Measurements from ENCODE around the gene KDM3A.

The KDM3A gene

DNA sequence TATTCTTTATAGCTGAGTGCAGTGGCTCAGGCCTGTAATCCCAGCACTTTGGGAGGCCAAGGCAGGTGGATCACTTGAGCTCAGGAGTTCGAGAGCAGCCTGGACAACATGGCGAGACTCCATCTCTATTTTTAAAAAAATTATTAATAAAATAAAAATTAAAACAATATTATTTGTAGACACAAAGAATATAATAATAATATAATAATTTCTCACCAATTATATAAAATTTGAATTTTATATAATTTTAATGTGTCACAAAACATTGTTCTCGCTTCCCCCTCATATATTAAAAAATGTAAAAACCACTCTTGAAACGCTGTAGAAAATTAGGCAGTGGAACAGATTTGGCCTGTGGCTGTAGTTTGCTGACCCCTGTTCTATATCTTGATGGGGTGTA lies 5.6 kb upstream of the KDM3A start:
- no peak for DNase-seq (ENCODE audit: low spot score)

DNA sequence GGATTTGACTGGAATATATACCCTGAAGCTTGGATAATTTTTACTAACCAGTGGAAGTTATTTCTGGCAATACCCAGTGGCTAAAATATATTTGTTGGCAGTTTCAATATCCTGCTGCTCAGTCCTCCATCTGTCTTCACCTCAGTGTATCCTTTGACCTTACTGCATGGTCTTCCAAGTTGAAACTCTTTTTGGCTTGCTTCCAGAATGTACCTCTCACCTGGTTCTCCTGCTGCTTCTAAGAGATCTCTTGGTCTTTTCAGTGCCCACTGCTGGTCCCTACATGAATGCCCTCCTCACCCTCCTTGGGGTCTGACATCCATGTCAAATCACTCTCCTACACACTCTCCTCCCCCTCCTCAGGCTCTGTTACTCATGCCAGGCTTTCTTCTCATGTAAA lies 4.8 kb upstream of the KDM3A start:
- DNase-seq (ENCODE audit: low spot score) = no peak

DNA sequence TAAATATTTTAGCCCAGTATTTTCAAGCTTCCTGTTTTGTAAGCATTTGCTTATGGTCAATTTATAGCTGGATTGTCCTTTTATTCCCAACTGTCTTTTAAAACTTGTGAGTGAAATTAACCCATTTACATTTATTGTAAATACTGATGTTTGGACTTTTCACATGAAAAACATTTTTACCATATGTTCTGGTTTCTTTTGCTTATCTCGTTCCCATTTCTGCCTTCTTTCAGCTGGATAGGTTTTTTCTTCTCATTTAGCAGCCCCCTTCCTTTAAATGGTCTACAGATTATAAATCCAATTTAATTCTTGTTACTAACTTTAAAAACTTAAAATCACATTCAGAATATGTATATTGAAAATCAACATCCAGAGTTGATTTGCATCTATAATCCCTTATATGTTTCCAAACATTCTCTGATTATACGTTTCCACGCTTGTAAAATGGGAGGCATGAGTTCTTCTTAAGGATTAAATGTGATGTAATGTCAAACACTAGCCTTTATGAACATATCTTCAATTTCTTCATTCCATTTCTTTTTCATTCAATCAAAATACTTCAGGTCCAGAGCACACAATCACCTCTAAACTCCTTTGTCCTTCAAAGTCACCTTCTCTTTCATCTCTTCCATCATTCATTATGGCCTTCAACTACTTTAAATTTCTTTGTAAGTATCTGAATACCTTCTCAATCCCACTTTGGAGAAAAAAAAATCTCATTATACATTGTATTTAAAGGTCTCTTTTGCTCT lies 1.1 kb upstream of the KDM3A start:
- no peak for DNase-seq (ENCODE audit: low spot score)

DNA sequence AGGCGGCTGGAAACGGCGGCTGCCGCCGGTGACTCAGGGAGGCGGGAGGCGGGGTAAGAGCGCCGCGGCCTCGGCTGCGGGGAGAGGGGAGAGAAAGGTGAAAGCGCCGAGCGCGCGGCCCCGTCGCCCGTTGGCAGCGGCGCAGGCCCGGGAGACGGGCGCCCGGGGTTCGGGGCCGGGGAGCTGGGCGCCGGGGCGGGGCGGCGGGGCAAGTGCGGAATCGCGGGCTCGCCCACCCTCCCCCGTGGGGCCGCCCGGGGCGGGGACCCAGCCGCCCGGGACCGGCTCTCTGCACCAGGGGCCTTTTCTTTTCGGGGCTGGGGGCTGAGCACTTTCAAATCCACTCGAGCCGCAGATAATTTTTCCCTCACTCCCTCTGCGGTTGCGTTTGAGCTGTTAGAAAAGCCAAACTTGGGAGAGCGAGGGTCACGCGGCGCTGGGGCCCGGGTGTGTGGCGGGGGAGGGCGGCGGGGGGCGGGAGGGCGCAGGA lies 266 bp downstream of the KDM3A start:
- no peak for DNase-seq (ENCODE audit: low spot score)

DNA sequence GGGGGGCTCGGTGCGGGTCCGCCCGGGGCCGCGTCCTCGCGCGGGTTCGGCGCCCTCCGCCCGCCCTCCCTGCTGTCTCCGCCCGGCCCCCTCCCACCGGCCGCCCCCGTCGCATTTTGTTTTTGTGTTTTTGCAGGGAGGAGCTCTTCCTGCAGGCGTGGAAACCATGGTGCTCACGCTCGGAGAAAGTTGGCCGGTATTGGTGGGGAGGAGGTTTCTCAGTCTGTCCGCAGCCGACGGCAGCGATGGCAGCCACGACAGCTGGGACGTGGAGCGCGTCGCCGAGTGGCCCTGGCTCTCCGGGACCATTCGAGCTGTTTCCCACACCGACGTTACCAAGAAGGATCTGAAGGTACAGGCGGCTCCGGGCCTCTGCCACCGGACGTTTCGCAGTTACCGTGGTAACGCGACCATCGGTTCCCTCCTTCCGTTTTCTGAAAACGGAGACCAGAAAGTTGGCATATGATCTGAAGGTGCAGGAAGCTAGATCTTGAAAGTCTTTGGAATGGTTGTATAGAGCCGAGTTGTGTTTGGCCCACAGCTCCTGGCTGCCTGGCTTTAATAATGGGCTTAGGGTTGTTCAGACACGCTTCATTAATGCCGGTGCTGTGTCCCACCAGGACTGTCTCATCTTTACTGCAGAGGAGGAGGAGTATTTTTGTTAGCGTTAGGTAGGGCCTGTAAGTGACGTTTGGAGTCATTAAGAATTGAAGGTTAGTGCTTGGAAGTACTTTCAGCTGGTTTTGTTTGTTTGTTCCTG lies 891 bp downstream of the KDM3A start:
- DNase-seq (ENCODE audit: low spot score) = peak; percentile 4

DNA sequence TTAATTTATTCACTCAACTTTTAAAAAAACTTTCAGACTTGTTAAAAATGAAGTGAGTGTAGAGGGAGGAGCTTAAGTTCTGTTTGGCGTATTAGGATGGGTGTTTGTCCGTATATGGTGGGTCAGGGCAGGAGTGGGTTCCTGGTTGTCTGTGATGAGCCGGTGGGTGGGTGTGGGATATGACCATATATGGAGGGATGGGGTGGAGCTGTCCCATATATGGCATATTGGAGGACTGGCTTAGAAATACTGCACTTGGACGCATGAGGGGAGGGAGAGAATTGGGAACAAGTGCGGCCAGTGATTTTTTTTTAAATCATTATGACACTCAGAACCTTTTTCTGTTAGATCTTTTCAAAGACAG lies 1.5 kb downstream of the KDM3A start:
- DNase-seq (ENCODE audit: low spot score) = peak; percentile 80

DNA sequence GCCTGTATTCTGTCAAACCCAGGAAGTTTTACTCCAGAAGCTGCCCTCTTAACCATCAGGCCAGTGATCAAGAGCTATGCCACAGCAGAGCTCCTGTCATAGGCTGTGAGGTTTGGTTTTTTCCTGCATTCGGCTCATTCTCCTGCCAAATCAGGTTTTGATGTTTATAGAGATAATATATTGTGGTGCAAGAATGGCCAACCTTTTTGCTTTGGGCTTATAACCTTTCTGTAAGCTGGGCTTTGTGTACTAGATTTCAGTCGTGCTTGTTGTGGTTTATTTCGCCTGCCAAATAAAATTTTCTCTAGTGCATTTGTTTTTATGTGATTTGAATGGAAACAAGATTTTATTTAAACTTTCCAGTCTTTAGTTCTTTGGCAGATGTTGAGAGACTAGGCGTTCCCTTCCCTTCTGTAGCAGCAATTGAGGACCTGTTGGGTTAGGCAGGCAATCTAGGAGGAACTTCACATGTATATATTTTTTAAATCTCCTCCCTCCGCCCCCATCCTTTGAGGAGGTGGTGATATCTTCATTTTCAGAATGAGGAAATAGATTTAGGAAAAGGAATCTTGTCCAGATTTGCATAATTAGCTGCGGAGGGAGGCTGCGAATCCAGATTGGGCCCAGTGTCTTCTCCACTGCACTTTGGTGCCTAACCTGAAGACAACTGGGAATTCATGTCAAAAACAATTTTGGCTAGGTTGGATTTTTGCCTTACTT lies 2.6 kb downstream of the KDM3A start:
- no peak for DNase-seq (ENCODE audit: low spot score)

DNA sequence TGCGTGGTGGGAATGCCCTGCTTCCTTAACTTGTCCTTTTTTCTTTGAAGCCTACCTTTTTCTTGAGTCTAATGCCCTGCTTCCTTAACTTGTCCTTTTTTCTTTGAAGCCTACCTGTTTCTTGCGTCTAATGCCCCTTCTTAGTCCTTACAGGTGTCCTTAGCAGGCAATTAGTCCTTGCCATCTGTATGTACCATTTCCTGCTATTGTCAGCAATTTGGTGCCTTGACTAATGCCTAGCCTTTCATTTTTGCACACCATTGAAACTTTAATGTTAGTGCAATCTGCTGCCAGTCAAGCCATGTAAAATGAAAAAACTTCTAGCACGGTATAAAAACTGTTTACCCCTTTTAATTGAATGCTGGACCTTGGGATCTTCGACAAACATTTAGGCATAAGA lies 4.3 kb downstream of the KDM3A start:
- no peak for DNase-seq (ENCODE audit: low spot score)

DNA sequence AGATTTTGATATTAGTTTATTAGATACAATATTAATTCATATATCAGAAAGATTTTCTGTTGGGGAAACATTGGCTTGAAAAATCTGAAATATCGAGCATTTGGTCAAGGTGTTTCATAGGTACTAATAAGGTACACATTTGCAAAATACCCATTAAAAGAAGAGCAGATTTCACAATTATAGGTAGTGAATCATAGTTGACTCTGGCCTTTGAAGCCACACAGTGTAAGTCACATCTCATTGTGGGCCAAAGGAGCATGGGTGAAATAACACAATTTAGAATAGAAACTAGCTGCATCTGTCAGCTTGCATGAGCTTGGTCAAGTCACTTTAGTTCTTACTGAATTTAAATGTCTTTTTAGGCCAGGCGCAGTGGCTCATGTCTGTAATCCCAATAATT lies 4.9 kb downstream of the KDM3A start:
- DNase-seq (ENCODE audit: low spot score) = no peak

DNA sequence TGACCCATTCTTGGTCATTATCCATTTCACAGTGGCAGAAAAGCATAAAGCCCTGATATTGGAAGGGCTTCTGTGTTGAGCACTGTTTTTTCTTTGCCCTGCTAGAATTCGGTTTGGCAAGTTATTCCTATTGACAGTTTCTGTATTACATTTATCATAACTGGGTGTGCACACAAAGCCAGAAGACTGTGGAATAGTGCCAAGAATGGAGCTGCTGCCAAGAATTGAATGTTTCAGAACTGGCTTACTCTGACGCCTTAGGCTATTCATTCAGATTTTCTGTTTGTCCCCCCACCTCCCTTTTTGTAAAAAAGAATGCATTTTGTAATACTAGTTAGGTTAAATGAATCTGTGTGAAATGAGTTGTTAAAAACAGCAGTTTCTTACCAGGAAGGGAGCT lies 12.7 kb downstream of the KDM3A start:
- DNase-seq (ENCODE audit: low spot score) = no peak

DNA sequence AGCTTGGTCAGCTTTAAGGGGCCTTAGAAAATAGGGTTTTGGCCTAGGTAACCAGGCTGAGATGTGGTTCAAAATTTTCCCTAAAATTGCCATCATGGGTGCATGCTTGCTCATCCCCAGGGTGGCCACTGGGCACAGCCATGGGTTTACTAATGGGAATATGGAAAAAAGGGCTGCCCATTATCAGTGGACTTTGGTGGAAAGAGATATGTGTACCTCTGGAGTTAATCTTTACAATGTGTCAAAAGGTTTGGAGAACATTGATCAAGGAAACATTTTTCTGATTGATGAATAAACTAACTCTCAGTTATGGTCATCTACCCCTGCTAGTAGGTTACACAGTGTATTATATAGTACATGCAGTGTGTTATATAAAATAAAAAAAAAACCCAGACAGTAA lies 13.1 kb downstream of the KDM3A start:
- DNase-seq (ENCODE audit: low spot score) = no peak

DNA sequence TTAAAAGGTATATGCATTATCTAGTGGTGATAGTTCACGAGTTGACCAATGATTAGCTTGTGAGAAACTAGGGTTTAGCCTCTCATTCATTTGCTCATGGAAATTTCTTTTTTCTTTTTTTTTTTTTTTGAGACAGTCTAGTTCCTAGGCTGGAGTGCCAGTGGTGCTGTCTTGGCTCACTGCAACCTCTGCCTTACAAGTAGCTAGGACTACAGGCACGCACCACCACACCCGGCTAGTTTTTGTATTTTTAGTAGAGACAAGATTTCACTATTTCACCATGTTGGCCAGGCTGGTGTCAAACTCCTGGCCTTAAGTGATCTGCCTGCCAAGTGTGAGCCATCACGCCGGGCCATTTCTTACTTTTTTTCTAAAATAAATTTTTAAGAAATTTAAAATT lies 14.0 kb downstream of the KDM3A start:
- DNase-seq (ENCODE audit: low spot score) = no peak

DNA sequence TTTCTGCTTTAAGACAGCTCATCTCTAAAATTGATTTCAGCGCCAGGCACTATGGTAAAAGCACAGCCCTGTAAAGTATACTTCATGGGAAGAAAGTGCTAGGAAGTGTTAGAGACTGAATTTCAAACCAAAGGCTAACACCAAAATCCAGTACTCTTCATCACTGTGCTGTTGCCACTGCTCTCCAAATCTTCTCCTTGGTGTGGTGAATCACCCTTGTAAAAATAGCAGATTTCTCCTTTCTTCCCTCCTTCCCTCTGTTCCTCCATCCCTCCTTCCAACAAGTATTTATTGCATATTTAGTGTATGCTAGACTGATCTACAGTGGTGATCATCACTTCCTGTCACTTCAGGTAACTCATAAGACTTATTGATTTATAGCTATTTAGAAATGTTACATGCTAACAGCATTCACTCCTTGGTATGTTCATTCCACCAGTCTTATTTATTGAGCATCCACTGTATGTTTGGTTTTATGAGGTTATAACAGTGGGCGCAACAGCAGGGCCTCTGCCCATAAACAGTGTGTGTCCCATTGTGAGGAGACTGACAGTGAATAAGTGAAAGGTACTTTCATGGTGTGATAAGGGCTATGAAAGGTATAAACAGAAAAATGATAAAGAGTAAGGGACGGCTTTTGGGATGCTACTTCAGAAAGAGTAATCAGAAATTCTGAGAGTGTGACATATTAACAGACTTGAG lies 20.0 kb downstream of the KDM3A start:
- DNase-seq (ENCODE audit: low spot score) = no peak

DNA sequence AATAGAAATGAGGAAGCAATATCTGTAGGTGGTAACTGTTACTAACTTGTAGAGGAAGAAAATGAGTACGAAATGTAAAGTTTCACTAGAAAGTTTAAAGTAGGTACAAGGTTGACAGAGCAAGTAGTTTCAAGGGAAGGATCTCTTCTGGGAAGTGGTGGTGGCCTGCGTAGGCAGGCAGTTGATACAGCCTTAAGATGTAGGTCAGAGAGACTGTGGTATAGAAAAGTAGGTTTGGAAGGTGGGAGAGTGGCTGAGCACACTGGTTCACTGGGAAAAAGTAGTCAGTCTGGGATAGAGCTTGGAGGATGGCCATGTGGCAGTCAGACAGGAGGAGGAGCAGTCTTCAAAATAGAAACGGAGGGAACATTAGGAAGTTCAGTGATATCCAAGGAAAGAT lies 23.5 kb downstream of the KDM3A start:
- no peak for DNase-seq (ENCODE audit: low spot score)

DNA sequence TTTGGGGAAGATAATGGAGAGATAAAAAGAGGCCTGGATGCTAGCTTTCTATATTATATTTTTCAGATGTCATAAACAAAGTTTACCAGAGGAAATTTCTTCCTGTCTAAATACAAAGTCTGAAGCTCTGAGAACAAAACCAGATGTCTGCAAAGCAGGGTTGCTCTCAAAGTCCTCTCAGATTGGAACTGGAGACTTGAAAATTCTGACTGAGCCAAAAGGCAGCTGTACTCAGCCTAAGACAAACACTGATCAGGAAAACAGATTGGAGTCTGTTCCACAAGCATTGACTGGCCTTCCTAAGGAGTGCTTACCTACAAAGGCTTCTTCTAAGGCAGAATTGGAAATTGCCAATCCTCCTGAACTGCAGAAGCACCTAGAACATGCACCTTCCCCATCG lies 25.1 kb downstream of the KDM3A start:
- no peak for DNase-seq (ENCODE audit: low spot score)

DNA sequence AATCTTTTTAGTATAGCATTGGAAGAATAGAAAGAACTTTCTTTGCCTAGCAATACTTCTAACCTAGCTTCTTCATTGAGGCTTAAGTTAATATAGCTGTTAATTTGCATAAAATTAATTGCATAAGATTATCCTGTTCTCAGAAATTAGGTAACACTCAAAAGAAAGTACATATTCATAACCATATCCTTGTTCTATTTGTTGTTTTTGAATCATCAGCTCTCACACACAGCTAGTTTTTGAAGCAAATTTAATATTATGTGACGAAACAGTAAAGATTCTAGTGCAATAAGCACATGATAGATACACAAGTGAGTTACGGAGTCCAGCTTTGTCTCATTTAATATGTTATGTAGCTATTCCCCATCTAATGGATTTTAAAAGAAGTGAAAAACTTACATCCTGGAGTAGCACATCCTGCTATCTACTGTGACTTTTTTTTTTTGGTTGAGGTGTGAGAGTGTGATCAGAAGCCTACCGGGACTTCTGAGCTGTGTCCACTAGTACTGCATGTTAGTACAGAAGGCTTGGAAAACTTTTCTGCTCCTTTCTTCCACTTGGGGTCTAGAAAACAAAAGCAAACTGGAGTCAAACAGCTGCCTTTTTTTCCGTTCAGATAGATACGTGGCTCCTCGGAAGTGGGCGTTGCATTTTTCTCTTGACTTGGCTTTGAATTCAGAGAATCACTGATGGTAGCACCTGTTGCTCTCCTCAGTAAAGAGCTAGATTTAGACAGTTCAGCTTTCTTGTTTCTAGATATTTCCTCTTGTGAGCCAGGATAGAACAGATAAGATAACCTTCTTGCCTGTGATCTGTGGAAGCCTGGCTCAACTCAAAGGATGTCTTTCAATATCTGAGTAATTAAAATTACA lies 27.2 kb downstream of the KDM3A start:
- DNase-seq (ENCODE audit: low spot score) = no peak

DNA sequence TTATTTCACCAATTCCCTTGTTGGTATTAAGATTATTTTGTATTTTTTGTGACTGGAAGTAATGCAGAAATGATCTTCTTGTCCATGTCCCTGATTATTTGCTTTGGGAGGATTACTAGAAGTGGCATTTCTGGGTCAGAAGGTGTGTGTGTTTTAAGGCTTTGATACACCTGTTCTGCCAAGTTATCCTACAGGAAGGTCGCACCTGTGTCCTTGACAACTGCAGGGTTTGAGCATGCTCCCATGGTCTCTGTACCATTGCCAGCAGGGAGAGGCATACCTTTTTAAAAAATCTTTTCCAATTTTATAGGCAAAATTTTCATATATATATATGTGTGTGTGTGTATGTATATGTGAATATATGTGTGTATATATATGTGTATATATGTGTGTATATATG lies 29.7 kb downstream of the KDM3A start:
- no peak for DNase-seq (ENCODE audit: low spot score)

DNA sequence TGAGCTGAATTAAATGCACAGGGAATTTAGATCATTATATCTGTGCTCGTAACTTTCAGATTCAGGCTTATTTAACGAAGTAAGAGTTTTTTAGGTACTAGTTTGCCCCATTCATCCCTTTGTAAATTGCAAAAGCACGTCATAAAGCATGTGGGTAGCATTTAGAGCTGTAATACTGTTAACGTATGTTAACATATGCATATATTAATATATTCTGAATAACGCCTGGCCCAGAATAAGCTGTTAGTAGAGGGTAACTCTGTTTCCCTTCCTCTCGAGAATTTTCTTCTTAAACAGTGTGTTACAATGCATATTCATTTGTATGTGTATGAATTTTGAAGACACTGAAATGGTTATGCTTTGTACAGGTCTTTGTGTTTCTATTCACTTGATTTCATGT lies 30.5 kb downstream of the KDM3A start:
- no peak for DNase-seq (ENCODE audit: low spot score)

DNA sequence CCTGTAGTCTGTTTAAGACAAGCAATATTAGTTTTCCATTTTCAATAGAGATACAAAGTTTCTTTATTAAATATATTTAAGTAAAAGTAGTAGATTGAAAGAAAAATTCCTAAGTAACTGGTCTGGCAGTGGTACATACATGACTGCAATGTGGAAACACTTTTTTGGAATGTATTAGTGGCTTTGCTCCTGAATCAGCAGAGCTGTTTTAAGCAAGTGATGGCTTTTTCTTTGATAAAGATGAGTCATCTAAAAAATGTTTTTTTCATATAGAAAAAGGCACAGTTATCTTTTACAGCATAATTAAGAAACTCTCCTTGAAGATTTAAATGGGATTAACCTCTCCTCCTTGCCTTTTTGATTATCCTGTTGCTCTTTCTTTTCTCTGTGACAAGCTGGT lies 34.9 kb downstream of the KDM3A start:
- no peak for DNase-seq (ENCODE audit: low spot score)

DNA sequence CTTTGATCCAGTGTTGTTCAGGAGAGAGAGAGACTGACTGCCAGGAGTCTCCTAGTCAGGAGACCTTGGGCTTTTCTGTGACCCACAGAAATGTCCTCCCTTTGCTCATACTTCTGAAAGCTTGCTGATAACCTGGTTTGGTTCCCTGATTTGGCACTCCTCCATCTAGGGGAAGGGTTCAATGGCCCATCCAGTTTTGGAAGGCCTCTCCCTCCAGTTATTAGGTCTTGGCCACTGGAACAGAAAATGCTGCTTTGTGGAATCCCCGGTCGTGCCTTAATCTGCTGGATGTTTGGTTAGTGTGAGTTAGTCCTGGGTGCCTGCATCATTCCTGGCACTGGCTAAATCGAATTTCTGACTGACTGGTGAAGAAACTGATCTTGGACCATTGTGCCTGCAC lies 35.7 kb downstream of the KDM3A start:
- DNase-seq (ENCODE audit: low spot score) = no peak

DNA sequence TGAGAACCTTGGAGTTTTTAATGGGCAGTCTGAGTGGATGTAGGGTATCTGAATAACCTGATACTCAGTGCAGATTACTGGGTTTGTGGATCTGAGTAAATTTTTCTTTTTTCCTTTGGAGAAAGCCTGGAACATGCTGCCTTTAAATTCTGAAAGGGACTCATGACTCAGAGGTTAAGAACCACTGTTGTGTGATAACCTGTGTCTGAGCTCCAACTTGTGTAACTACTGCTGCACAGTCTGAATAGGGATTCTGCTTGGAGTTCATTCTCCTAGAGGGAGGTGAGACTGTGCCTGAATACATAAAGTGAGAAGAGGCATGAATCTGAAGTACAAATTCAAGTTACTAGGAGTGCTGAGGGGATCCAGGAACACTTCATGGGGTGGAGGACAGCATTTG lies 36.2 kb downstream of the KDM3A start:
- no peak for DNase-seq (ENCODE audit: low spot score)

DNA sequence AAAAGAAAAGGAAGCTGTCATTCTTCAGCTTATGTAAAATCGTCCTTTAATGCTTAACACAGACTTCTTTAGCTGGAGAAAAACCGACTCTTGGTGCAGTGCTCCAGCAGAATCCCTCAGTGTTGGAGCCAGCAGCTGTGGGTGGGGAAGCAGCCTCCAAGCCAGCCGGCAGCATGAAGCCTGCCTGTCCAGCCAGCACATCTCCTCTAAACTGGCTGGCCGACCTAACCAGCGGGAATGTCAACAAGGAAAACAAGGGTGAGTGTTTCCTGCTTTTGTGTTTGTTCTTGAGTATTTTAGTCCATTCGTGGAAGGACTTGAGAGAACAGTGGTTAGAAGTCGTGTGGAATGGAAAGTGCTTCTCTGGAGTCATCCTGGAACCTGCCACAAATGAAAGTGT lies 38.9 kb downstream of the KDM3A start:
- no peak for DNase-seq (ENCODE audit: low spot score)
